Panc1 (cell line): Measurements from ENCODE around the gene INF2. TPM values are rescaled to one million over a fixed set of nuclear protein-coding genes. Genes with fewer than 3 reads are reported as not detected.

Experiments used
- ATAC-seq: fragments of 200-7000 bp; cut with Tn5 transposase; 2 replicates; pipeline ENCODE4 v1.9.1; 2020; ENCODE audit warnings: mild to moderate bottlenecking, moderate library complexity
- BruUV-seq: library from RNA; stranded (reverse); fragments of 400-500 nt; replicated peaks from 2 replicates; lab custom pipeline; 2021; lab: Mats Ljungman, UMichigan
- CTCF ChIA-PET: fragments of 300-600 bp; sonication (Branson Sonifier 250); formaldehyde crosslinking; loops from one replicate; lab custom pipeline; 2022; ENCODE audit warnings: antibody characterized with exemption; lab: Charles Lee
- POLR2A ChIA-PET: fragments of 300-600 bp; sonication (Branson Sonifier 250); formaldehyde crosslinking; loops from one replicate; lab custom pipeline; 2022; ENCODE audit warnings: antibody characterized with exemption; lab: Charles Lee
- DNase-seq: peaks from one replicate; pipeline ENCODE4 v3.0.0-alpha.2; 2010; ENCODE audit warnings: low read depth, low spot score
- H3K27ac ChIP-seq: 2 replicates; pipeline ENCODE4 v1.5.1; 2011; ENCODE audit warnings: mild to moderate bottlenecking, low read length, inconsistent platforms
- H3K27me3 ChIP-seq: fragments of 200-500 bp; sonication (Bioruptor generic); 2 replicates; pipeline ENCODE4 v1.6.0; 2014; ENCODE audit warnings: low read length, inconsistent platforms; ENCODE audit not compliant: control insufficient read depth, insufficient read depth
- H3K36me3 ChIP-seq: fragments of 200-500 bp; sonication (Bioruptor generic); 2 replicates; pipeline ENCODE4 v1.5.1; 2014; ENCODE audit warnings: inconsistent platforms, mild to moderate bottlenecking, low read length, moderate library complexity; ENCODE audit not compliant: control insufficient read depth, insufficient read depth
- H3K4me1 ChIP-seq: 2 replicates; pipeline ENCODE4 v1.5.1; 2011; ENCODE audit warnings: inconsistent platforms, mild to moderate bottlenecking, low read length, moderate library complexity; ENCODE audit not compliant: control insufficient read depth, insufficient read depth
- H3K4me3 ChIP-seq, 2 experiments: 2 replicates each; pipeline ENCODE4 v1.5.1; 2011 to 2012; ENCODE audit warnings: low read depth in 2 of 2, low read length in 2 of 2, mild to moderate bottlenecking in 2 of 2, inconsistent platforms in 1 of 2, moderate library complexity in 1 of 2
- H3K9me3 ChIP-seq: fragments of 200-500 bp; sonication (Bioruptor generic); 2 replicates; pipeline ENCODE4 v1.5.1; 2014; ENCODE audit warnings: low read depth, mild to moderate bottlenecking, inconsistent platforms, low read length, moderate library complexity; ENCODE audit not compliant: control insufficient read depth, insufficient read depth
- CTCF ChIP-seq: fragments of 450-650 bp; IDR thresholded peaks from 2 replicates; pipeline ENCODE4 v1.5.1; 2017; ENCODE audit warnings: mild to moderate bottlenecking
- POLR2AphosphoS5 ChIP-seq: IDR thresholded peaks from 2 replicates; pipeline ENCODE4 v1.6.1; 2012; ENCODE audit warnings: mild to moderate bottlenecking, low read depth, low read length, moderate library complexity
- SIN3A ChIP-seq: IDR thresholded peaks from 2 replicates; pipeline ENCODE4 v1.6.1; 2012; ENCODE audit warnings: low read depth, mild to moderate bottlenecking, low read length, moderate library complexity, borderline replicate concordance; ENCODE audit not compliant: insufficient read depth
- TCF7L2 ChIP-seq: IDR thresholded peaks from 2 replicates; pipeline ENCODE4 v1.6.1; 2011; ENCODE audit warnings: mild to moderate bottlenecking, low read depth, low read length, inconsistent platforms
- in situ Hi-C: cut with HindIII; loops from 2 replicates; pipeline ENCODE4 v1.10.0; 2016; ENCODE audit warnings: low sequenced_read_pairs, low pct_unique_long_range_greater_than_20kb
- intact Hi-C: fragments of 100-400 bp; cut with micrococcal nuclease; formaldehyde crosslinking; loops from one replicate; pipeline ENCODE4 v1.10.0; 2022; ENCODE audit not compliant: unreplicated experiment
- total RNA-seq: library from RNA; stranded (reverse); gene quantifications from one replicate; pipeline ENCODE4 v1.2.1, GENCODE V29; 2021; ENCODE audit not compliant: unreplicated experiment
- TF ChIP-seq, protein P1 (sequence below), 2 experiments: IDR thresholded peaks; 2 replicates each; pipeline ENCODE4 v1.6.1; 2011 to 2012; ENCODE audit warnings: low read depth in 2 of 2, control low read depth in 1 of 2, low read length in 1 of 2, mild to moderate bottlenecking in 1 of 2, moderate library complexity in 1 of 2; ENCODE audit not compliant: insufficient read depth in 1 of 2

The INF2 gene
- total RNA-seq, 1 experiment from 2014 or later = 195 TPM

GRCh38 chr14:104659146-104659545 is 30.3 kb upstream of the INF2 start:
- no peak overlapping the region for H3K4me3 ChIP-seq
- BruUV-seq = no TSS peak

GRCh38 chr14:104659764-104660523 is 29.5 kb upstream of the INF2 start:
- Histone ChIP-seq H3K9me3 (no peaks in the 10 kb centered on the region), H3K36me3 (no peaks in the 10 kb centered on the region), H3K4me1 (peaks cover 12% of the 10 kb centered on the region), H3K27me3 (no peaks in the 10 kb centered on the region), H3K4me3 (no peak overlapping the region), H3K27ac (no peak overlapping the region)
- ATAC-seq (no peak), DNase-seq (no peak)
- no peak for TF ChIP-seq TCF7L2
- TF ChIP-seq POLR2AphosphoS5 = no peak
- TF ChIP-seq, protein P1, sequence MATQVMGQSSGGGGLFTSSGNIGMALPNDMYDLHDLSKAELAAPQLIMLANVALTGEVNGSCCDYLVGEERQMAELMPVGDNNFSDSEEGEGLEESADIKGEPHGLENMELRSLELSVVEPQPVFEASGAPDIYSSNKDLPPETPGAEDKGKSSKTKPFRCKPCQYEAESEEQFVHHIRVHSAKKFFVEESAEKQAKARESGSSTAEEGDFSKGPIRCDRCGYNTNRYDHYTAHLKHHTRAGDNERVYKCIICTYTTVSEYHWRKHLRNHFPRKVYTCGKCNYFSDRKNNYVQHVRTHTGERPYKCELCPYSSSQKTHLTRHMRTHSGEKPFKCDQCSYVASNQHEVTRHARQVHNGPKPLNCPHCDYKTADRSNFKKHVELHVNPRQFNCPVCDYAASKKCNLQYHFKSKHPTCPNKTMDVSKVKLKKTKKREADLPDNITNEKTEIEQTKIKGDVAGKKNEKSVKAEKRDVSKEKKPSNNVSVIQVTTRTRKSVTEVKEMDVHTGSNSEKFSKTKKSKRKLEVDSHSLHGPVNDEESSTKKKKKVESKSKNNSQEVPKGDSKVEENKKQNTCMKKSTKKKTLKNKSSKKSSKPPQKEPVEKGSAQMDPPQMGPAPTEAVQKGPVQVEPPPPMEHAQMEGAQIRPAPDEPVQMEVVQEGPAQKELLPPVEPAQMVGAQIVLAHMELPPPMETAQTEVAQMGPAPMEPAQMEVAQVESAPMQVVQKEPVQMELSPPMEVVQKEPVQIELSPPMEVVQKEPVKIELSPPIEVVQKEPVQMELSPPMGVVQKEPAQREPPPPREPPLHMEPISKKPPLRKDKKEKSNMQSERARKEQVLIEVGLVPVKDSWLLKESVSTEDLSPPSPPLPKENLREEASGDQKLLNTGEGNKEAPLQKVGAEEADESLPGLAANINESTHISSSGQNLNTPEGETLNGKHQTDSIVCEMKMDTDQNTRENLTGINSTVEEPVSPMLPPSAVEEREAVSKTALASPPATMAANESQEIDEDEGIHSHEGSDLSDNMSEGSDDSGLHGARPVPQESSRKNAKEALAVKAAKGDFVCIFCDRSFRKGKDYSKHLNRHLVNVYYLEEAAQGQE (IDR thresholded peaks at IDR 0.05; ENCODE audit: insufficient read depth in 1 of 2, low read depth in 2 of 2, low read length in 1 of 2) = no peak
- no peak for TF ChIP-seq SIN3A
- TF ChIP-seq CTCF = no peak
- in situ Hi-C loops = no loop called here
- CTCF ChIA-PET = no interaction called here
- intact Hi-C loops = no loop called here
- POLR2A ChIA-PET = no interaction called here
- no TSS peak for BruUV-seq

More at GRCh38 chr14:104659146-104659545, 30.3 kb upstream of the INF2 start:
- in situ Hi-C loops (no loop called here), intact Hi-C loops (no loop called here)
- POLR2A ChIA-PET = no interaction called here
- DNase-seq (no peak), ATAC-seq (no peak)
- Histone ChIP-seq H3K9me3 (no peaks in the 10 kb centered on the region; the same call in 1 of the 2 replicates), H3K27me3 (no peaks in the 10 kb centered on the region), H3K4me1 (peaks cover 8% of the 10 kb centered on the region), H3K27ac (no peak overlapping the region), H3K36me3 (no peaks in the 10 kb centered on the region)
- TF ChIP-seq SIN3A = no peak
- TF ChIP-seq CTCF = no peak
- TF ChIP-seq, protein P1 (IDR thresholded peaks at IDR 0.05; ENCODE audit: insufficient read depth in 1 of 2, low read depth in 2 of 2, low read length in 1 of 2) = no peak
- no peak for TF ChIP-seq POLR2AphosphoS5
- no peak for TF ChIP-seq TCF7L2
- CTCF ChIA-PET = no interaction called here
